Activated CD8-positive, alpha-beta T cell treated with anti-CD3 and anti-CD28 coated beads, Interleukin-2, amount 10 ng/mL, durations not matched to agents 7 days and 5 days (primary cell): ENCODE data around the gene NYNRIN. TPM values are rescaled to one million over a fixed set of nuclear protein-coding genes. Genes with fewer than 3 reads are reported as not detected.

Experiments
- ATAC-seq: fragments of 150-1000 bp; cut with Tn5 transposase; one replicate; pipeline ENCODE4 v1.10.0; 2021; ENCODE audit warnings: moderate library complexity
- CTCF ChIA-PET: fragments of 350-600 bp; sonication (Branson Sonifier 250); formaldehyde crosslinking; loops from one replicate; lab custom pipeline; 2021; ENCODE audit warnings: antibody characterized with exemption; lab: Charles Lee
- POLR2A ChIA-PET: fragments of 350-600 bp; sonication (Branson Sonifier 250); formaldehyde crosslinking; loops from one replicate; lab custom pipeline; 2021; ENCODE audit warnings: antibody characterized with exemption; lab: Charles Lee
- DNase-seq: peaks from one replicate; pipeline ENCODE4 v3.0.0-alpha.2; 2020
- H3K27ac Mint-ChIP-seq: one replicate; pipeline ENCODE4 v1.8.0; 2021; ENCODE audit warnings: mild to moderate bottlenecking, mixed read lengths
- H3K27me3 Mint-ChIP-seq: one replicate; pipeline ENCODE4 v1.8.0; 2021; ENCODE audit warnings: low read depth, mixed read lengths
- H3K36me3 Mint-ChIP-seq: one replicate; pipeline ENCODE4 v1.8.0; 2021; ENCODE audit warnings: low read depth, mixed read lengths
- H3K4me1 Mint-ChIP-seq: one replicate; pipeline ENCODE4 v1.8.0; 2021; ENCODE audit warnings: low read depth, mixed read lengths
- H3K4me3 Mint-ChIP-seq: one replicate; pipeline ENCODE4 v1.8.0; 2021; ENCODE audit warnings: mild to moderate bottlenecking, mixed read lengths
- H3K9me3 Mint-ChIP-seq: one replicate; pipeline ENCODE4 v1.8.0; 2022; ENCODE audit warnings: mixed read lengths; ENCODE audit not compliant: insufficient read depth
- total RNA-seq, 2 experiments: library from RNA; stranded (reverse); gene quantifications; one replicate each; pipeline ENCODE4 v1.2.3, GENCODE V29; 2021

Gene NYNRIN
- total RNA-seq, 2 experiments from 2014 or later: 0.21 to 0.52 TPM

DNA sequence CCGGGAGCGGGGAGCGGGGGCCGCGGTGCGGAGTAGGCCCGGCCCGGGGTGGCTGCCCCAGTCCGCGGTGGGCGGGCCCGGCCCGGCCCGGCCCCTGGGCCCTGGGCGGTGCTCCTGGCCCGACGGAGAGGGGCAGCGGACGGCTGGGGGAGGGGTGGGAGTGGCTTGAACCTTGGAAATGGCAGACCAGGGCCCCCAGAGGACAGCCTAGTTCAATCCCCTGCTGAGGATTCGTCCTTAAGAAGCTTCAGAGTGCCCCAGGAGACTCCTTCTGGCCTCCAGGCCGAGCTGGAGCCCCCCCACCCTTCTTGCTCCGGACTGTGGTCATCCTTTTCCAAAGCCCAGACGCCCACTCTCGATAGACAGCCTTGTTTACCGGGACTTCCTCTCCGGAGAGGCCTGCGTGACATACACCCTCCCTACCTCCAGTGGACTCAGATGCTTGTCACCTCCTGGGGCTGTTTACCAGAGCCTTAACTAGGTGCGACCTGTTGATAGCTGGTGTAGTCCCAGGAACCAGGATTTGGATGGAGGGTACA, 31.4 kb downstream of the NYNRIN start:
- peak overlapping the region; percentile 96 for H3K27ac Mint-ChIP-seq
- CTCF ChIA-PET: interaction anchor here (0.7 to 17.6 kb wide), 27 partner anchors 9 to 372 kb away, joined by 3 to 709 read pairs (median 12); partner anchors contain the start of genes ADCY4, CIDEB, DHRS1 and EMC9
- peak overlapping the region; percentile 93 for H3K4me3 Mint-ChIP-seq

DNA sequence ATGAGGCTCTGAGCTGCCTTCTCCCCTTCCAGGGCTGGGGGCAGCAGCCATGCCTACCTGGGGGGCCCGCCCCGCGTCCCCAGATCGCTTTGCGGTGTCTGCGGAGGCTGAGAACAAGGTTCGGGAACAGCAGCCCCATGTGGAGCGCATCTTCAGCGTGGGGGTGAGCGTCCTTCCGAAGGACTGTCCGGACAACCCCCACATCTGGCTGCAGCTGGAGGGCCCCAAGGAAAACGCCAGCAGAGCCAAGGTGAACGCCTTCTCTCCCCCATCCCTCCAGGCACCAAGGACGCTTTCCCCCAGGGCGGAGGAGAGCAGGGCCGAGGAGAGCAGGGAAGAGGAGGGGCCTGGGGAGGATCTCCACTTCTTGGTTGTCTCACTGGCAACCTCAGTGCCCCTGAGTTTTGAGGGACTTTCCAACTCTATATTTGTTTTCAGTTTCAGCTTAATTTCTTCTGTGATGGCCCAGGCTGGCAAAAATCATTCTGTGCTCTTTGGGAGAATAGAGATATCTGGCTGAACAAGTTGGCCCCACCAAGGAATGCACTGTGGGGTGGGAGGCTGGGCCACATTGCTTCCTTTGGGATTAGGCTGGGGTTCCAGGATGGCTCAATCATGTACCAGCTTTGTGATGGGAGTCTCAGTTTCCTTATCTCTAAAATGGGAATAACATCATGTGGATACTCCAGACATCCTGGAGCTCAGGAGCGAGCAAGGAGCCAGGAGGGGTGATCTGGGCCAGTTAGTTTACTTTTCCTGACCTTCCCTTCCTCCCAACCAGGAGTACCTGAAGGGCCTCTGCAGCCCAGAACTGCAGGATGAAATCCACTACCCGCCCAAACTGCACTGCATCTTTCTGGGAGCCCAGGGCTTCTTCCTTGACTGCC, 32.1 kb downstream of the NYNRIN start:
- Mint-ChIP-seq H3K27me3 (no peaks in the 10 kb centered on the region), H3K36me3 (peaks cover 32% of the 10 kb centered on the region), H3K27ac (peak overlapping the region; percentile 96), H3K9me3 (no peaks in the 10 kb centered on the region), H3K4me3 (peak overlapping the region; percentile 93), H3K4me1 (peaks cover 59% of the 10 kb centered on the region)
- ChIA-PET CTCF (interaction anchor here (0.5 to 17.6 kb wide), 59 partner anchors 10 to 373 kb away, joined by 3 to 709 read pairs (median 6); partner anchors contain the start of genes ADCY4, CHMP4A, CIDEB and DCAF11), POLR2A (interaction anchor here (0.6 to 5.4 kb wide), 36 partner anchors 9 to 820 kb away, joined by 3 to 185 read pairs (median 5); partner anchors contain the start of genes ADCY4, CHMP4A, DHRS1 and IRF9)
- ATAC-seq (peak; percentile 13), DNase-seq (peak; percentile 59)

More for the DNA sequence above, 31.4 kb downstream of the NYNRIN start:
- POLR2A ChIA-PET: interaction anchor here (0.5 to 5.4 kb wide), 39 partner anchors 9 to 819 kb away, joined by 3 to 185 read pairs (median 4); partner anchors contain the start of genes ADCY4, CHMP4A, DHRS1 and IRF9
- no peaks in the 10 kb centered on the region for H3K9me3 Mint-ChIP-seq
- ATAC-seq (peak; percentile 74), DNase-seq (peak; percentile 65)
- H3K27me3 Mint-ChIP-seq: no peaks in the 10 kb centered on the region
- H3K36me3 Mint-ChIP-seq: peaks cover 26% of the 10 kb centered on the region
- peaks cover 61% of the 10 kb centered on the region for H3K4me1 Mint-ChIP-seq

DNA sequence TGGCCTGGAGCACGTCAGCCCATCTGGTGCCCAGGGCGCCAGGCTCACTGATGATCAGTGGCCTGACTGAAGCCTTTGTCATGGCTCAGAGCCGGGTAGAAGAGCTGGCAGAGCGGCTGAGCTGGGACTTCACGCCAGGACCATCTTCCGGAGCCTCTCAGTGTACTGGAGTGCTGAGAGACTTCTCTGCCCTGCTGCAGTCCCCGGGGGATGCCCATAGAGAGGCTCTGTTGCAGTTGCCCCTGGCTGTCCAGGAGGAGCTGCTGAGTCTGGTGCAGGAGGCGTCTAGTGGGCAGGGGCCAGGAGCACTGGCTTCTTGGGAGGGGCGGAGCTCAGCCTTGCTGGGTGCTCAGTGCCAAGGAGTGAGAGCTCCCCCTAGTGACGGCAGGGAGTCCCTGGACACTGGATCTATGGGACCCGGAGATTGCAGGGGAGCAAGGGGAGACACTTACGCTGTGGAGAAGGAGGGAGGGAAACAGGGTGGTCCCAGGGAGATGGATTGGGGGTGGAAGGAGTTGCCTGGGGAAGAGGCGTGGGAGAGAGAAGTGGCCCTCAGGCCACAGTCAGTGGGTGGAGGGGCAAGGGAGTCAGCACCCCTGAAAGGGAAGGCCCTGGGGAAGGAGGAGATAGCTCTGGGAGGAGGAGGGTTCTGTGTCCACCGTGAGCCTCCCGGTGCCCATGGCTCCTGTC, 32.9 kb downstream of the NYNRIN start:
- DNase-seq (peak; percentile 95), ATAC-seq (peak; percentile 71)
- Mint-ChIP-seq H3K27ac (peak overlapping the region; percentile 96), H3K27me3 (no peaks in the 10 kb centered on the region), H3K4me1 (peaks cover 60% of the 10 kb centered on the region), H3K36me3 (peaks cover 36% of the 10 kb centered on the region), H3K9me3 (no peaks in the 10 kb centered on the region), H3K4me3 (peak overlapping the region; percentile 93)
- ChIA-PET POLR2A (interaction anchor here (1.0 to 5.4 kb wide), 15 partner anchors 10 to 236 kb away, joined by 3 to 185 read pairs (median 11); partner anchors contain the start of genes ADCY4, DHRS1, LTB4R and NOP9), CTCF (interaction anchor here (0.5 to 17.6 kb wide), 58 partner anchors 10 to 373 kb away, joined by 3 to 709 read pairs (median 6); partner anchors contain the start of genes ADCY4, CHMP4A, CIDEB and DCAF11)

DNA sequence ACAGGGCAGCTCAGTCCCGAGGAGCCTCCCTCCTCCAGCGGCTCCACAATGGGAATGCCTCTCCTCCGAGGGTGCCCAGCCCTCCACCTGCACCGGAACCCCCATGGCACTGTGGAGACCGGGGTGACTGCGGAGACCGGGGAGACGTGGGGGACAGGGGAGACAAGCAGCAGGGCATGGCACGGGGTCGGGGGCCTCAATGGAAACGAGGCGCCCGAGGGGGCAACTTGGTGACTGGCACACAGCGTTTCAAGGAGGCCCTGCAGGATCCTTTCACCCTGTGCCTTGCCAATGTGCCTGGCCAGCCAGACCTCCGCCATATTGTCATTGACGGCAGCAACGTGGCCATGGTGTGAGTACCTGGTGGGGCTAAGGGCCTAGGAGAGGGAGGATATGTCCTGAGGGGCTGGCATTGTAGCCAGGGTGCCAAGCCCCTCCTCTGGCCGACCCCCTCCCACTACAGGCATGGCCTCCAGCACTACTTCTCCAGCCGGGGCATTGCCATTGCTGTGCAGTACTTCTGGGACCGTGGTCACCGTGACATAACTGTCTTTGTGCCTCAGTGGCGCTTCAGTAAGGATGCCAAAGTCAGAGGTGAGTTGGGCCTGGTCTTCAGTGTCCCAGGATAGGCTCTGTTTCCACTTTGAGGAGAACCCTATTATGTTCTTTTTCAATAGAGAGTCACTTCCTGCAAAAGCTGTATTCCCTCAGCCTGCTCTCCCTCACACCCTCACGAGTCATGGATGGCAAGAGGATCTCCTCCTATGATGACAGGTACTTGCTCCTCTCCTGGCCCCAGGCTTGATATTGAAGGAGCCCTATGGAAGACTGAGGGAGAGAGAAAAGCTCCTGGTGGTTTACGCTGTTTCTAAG, 33.7 kb downstream of the NYNRIN start:
- ChIA-PET POLR2A (interaction anchor here (1.0 to 5.4 kb wide), 11 partner anchors 9 to 190 kb away, joined by 3 to 185 read pairs (median 17); partner anchors contain the start of genes ADCY4, DHRS1, LTB4R and NOP9), CTCF (interaction anchor here (0.9 to 17.6 kb wide), 46 partner anchors 9 to 374 kb away, joined by 3 to 709 read pairs (median 8); partner anchors contain the start of genes ADCY4, CHMP4A, CIDEB and DCAF11)
- no peak for ATAC-seq
- DNase-seq: no peak
- Mint-ChIP-seq H3K27me3 (no peaks in the 10 kb centered on the region), H3K4me3 (no peak overlapping the region), H3K36me3 (peaks cover 44% of the 10 kb centered on the region), H3K27ac (no peak overlapping the region), H3K9me3 (no peaks in the 10 kb centered on the region), H3K4me1 (peaks cover 60% of the 10 kb centered on the region)

DNA sequence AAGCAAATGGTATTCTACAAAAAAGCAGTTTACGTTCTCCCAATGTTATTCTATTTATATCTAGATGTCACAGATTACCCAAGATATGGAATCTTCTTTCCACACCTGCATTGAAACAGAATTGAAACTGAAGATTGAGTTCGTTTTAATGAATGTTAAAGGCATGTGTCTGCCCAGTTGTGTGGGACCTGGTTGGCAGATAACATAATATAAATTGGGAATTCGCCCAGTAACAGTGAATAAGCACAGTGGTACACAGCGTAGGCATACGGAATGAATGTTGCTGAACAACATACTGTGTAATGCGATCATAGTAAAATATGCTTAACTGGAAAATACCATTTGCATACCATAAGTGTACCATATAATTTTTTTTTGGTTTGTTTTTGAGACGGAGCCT, 35.2 kb downstream of the NYNRIN start:
- H3K4me1 Mint-ChIP-seq: peaks cover 66% of the 10 kb centered on the region
- peaks cover 59% of the 10 kb centered on the region for H3K36me3 Mint-ChIP-seq
- no peak overlapping the region for H3K4me3 Mint-ChIP-seq
- DNase-seq (no peak), ATAC-seq (no peak)
- ChIA-PET POLR2A (interaction anchor here (0.6 kb wide), 1 partner anchor 9 kb away, joined by 5 read pairs; the partner anchor contains the start of gene SDR39U1), CTCF (interaction anchor here (1.7 to 17.6 kb wide), 3 partner anchors 98 to 126 kb away, joined by 5 to 709 read pairs (median 41); partner anchors contain the start of genes ADCY4, CIDEB, LTB4R2 and RIPK3)
- no peak overlapping the region for H3K27ac Mint-ChIP-seq
- H3K9me3 Mint-ChIP-seq: no peaks in the 10 kb centered on the region
- no peaks in the 10 kb centered on the region for H3K27me3 Mint-ChIP-seq

DNA sequence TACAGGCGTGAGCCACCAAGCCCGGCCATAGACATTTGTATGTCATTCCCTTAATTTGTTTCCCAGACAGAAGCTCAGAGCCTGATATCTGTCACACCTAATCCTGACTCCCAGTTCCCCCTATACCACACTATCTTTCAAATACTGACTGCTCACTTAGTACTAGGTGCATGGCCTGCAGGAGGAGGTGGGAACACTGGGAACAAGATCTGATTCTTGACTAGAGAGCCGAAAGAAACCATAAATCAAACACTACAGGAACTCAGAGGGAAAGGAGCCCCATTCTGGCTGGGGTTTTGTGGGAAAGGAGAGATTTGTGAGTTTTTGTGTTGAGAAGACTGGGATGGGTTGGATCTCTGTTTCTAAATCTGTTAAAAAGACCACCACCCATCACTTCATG, 35.9 kb downstream of the NYNRIN start:
- Mint-ChIP-seq H3K4me3 (no peak overlapping the region), H3K36me3 (peaks cover 65% of the 10 kb centered on the region), H3K27ac (no peak overlapping the region), H3K4me1 (peaks cover 66% of the 10 kb centered on the region), H3K9me3 (no peaks in the 10 kb centered on the region), H3K27me3 (no peaks in the 10 kb centered on the region)
- ATAC-seq: no peak
- peak; percentile 17 for DNase-seq
- POLR2A ChIA-PET: interaction anchor here (0.6 kb wide), 1 partner anchor 8 kb away, joined by 5 read pairs; the partner anchor contains the start of gene SDR39U1
- CTCF ChIA-PET: interaction anchor here (1.7 to 17.6 kb wide), 4 partner anchors 69 to 127 kb away, joined by 5 to 709 read pairs (median 31); partner anchors contain the start of genes ADCY4, CIDEB, LTB4R2 and RIPK3

DNA sequence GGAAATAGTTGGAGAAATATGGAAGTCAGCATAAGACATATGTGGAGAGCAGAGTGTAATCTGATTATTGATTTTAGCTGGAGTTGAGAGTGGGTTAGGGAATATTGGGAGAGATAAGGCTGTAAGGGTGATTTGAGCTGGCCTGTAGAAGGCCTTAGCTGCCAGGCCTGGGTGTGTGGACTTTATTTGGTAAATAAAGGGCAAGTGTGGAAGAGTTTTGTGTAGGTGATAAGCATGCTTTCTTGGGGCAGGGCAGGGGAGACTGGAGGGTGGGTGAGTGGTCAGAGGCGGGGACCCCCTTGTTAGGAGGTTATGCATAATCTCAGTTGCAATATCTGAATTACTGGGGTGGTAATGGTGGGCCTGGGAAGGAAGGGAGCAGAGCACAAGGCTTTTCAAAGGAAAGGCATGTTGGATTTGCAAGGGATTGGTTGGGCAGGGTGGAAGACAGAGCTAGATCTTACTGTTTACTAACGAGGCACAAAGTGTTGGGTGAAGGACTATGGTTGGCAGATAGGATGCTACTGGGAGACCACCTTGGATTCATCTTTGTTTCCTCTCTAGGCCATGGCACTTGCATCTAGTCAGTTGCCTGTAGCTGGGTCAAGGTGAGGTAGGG, 36.5 kb downstream of the NYNRIN start:
- ATAC-seq (no peak), DNase-seq (peak; percentile 19)
- peaks cover 68% of the 10 kb centered on the region for H3K4me1 Mint-ChIP-seq
- POLR2A ChIA-PET: interaction anchor here (0.6 to 2.5 kb wide), 4 partner anchors 95 to 128 kb away, joined by 3 to 16 read pairs (median 5); partner anchors contain the start of genes LTB4R and RIPK3
- H3K36me3 Mint-ChIP-seq: peaks cover 67% of the 10 kb centered on the region
- CTCF ChIA-PET: interaction anchor here (0.9 to 17.6 kb wide), 11 partner anchors 12 to 200 kb away, joined by 3 to 709 read pairs (median 8); partner anchors contain the start of genes ADCY4, CIDEB, LTB4R2 and RIPK3
- no peaks in the 10 kb centered on the region for H3K27me3 Mint-ChIP-seq
- peak overlapping the region; percentile 16 for H3K27ac Mint-ChIP-seq
- H3K4me3 Mint-ChIP-seq: no peak overlapping the region
- no peaks in the 10 kb centered on the region for H3K9me3 Mint-ChIP-seq

DNA sequence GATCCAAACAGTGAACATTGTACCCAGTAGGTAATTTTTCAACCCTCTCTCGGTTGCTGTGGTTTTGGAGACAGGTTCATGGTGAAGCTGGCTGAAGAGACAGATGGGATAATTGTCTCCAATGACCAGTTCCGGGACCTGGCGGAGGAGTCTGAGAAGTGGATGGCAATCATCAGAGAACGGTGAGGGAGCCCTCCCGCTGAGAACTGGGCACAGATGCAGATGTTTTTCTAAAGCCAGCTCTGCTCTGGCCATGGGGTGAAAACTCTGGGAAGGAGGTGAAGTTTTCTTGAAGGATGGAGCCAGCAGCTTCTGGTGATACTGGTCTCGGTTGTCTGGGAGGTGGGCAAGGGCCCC, 37.2 kb downstream of the NYNRIN start:
- ATAC-seq (no peak), DNase-seq (no peak)
- Mint-ChIP-seq H3K9me3 (no peaks in the 10 kb centered on the region), H3K27me3 (no peaks in the 10 kb centered on the region), H3K27ac (peak overlapping the region; percentile 9), H3K36me3 (peaks cover 72% of the 10 kb centered on the region), H3K4me1 (peaks cover 71% of the 10 kb centered on the region), H3K4me3 (no peak overlapping the region)
- POLR2A ChIA-PET: interaction anchor here (0.6 to 2.5 kb wide), 6 partner anchors 96 to 129 kb away, joined by 3 to 16 read pairs (median 4); partner anchors contain the start of genes LTB4R and RIPK3
- CTCF ChIA-PET: interaction anchor here (0.8 to 17.6 kb wide), 22 partner anchors 11 to 257 kb away, joined by 3 to 709 read pairs (median 7); partner anchors contain the start of genes ADCY4, CIDEB, LTB4R and LTB4R2

DNA sequence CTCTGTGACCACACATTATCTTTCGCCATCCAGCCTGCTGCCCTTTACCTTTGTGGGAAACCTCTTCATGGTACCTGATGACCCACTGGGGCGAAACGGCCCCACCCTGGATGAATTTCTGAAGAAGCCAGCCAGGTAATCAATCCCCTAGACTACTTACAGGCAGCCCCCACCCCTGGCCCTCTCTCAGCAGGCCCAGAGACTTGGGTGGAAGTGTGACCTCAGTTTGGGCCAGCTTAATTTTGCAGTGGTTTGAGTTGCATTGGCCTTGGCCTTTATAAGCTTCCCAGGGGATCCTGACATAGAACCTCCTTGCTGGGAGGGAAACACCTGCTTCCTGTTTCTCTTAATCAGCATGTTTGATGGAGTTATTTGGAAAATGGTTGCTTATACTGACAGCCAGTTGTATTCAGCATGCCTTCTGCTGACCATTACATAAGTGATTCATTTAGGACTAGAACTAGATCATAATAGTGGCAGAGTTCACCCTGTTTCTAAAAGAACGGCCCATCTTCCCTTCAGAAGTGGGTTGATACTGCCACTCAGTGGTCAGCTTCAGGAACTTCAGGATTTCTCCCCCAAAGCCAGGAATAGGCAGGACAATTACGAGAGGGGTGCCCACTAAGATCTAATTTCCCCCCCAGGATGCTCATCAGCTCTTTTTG, 37.7 kb downstream of the NYNRIN start:
- Mint-ChIP-seq H3K4me3 (peak overlapping the region; percentile 23), H3K9me3 (no peaks in the 10 kb centered on the region), H3K27ac (peak overlapping the region; percentile 92), H3K4me1 (peaks cover 71% of the 10 kb centered on the region), H3K36me3 (peaks cover 74% of the 10 kb centered on the region), H3K27me3 (no peaks in the 10 kb centered on the region)
- POLR2A ChIA-PET: interaction anchor here (1.2 to 2.5 kb wide), 5 partner anchors 97 to 126 kb away, joined by 3 to 16 read pairs (median 6); partner anchors contain the start of genes LTB4R and RIPK3
- peak; percentile 65 for DNase-seq
- CTCF ChIA-PET: interaction anchor here (0.8 to 17.6 kb wide), 27 partner anchors 11 to 296 kb away, joined by 3 to 709 read pairs (median 6); partner anchors contain the start of genes ADCY4, CIDEB, EMC9 and LTB4R
- ATAC-seq: peak; percentile 43
